Omental fat pad (tissue), 4 donors: Measurements from ENCODE around the gene FER. TPM values are rescaled to one million over a fixed set of nuclear protein-coding genes. Genes with fewer than 3 reads are reported as not detected.

Source experiments
- ATAC-seq: fragments of 150-250 bp; one replicate; pipeline ENCODE4 v1.9.1; 2016; ENCODE audit warnings: mild to moderate bottlenecking, moderate library complexity; ENCODE audit not compliant: low FRiP score
- DNase-seq: peaks from one replicate; pipeline ENCODE4 v3.0.0-alpha.2; 2019; ENCODE audit warnings: low spot score
- CTCF ChIP-seq, 3 donors: fragments of 450-650 bp; IDR thresholded peaks; one replicate each; pipeline ENCODE4 v1.5.1; 2016 to 2017; ENCODE audit warnings: antibody characterized with exemption in 3 of 3, mild to moderate bottlenecking in 3 of 3, moderate library complexity in 2 of 3
- total RNA-seq, 4 donors: library from RNA; depleted of rRNA; stranded (reverse); fragments of >200 nt; gene quantifications; one replicate each; pipeline ENCODE4 v1.1.0, GENCODE V29; 2016

Gene FER
- total RNA-seq, 4 donors from 2014 or later: 25.2 to 33.1 (median 29.5) TPM

- no peak for TF ChIP-seq CTCF (IDR thresholded peaks at IDR 0.05)
- DNase-seq: no peak
- no peak for ATAC-seq
These were observed 50.3 kb downstream of the FER start for GRCh38 chr5:108797986-108798385.

- no peak for ATAC-seq
- TF ChIP-seq CTCF (IDR thresholded peaks at IDR 0.05): no peak
- DNase-seq: no peak
These were observed 51.0 kb downstream of the FER start for GRCh38 chr5:108798513-108799265.

GRCh38 chr5:108801301-108801700 is 53.6 kb downstream of the FER start:
- no peak for TF ChIP-seq CTCF (IDR thresholded peaks at IDR 0.05)
- DNase-seq (no peak), ATAC-seq (no peak)

GRCh38 chr5:108801776-108802175 is 54.1 kb downstream of the FER start:
- no peak for DNase-seq
- TF ChIP-seq CTCF (IDR thresholded peaks at IDR 0.05): no peak
- ATAC-seq: peak; percentile 83

DNA sequence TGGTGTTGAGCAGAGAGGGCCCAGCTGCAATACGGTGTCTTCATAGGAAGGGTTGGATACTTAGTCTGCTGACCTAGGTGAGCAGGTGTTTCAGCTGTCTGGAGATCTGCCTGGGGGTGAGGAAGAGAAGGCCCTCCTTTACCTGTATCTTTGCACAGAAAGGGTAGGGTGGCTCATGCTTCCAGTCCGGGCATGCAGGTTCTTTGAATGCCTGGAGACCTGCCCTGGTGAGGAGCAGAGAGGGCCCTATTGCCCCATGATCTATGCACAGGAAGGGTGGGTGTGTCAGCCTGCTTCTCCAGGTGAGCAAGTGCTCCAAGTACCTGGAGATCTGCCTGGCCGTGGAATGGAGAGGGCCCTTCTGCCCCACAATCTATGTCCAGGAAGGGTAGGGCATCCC is 63.0 kb downstream of the FER start:
- ATAC-seq (no peak), DNase-seq (no peak)
- TF ChIP-seq CTCF (IDR thresholded peaks at IDR 0.05): no peak

GRCh38 chr5:108813673-108814072 is 66.0 kb downstream of the FER start:
- no peak for TF ChIP-seq CTCF (IDR thresholded peaks at IDR 0.05)
- ATAC-seq (no peak), DNase-seq (no peak)

DNA sequence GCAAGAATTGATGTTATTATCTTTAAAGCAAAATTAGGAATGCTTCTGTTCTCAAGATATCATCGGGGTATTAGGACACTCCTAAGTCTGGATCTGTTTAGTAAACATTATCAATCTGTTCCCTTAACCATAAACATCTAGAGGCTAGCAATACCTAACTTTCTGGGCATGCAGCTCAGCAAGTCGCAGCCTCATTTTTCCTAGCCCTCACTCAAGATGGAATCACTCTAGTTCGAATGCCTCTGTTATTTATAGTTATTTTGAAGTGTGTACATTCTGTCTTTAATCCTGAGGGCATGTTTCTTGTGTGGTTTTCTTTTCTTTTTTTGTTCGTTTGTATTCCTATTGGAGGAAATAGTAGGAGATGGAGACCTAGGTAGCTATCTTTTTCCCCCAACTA is 66.9 kb downstream of the FER start:
- ATAC-seq: no peak
- no peak for TF ChIP-seq CTCF (IDR thresholded peaks at IDR 0.05)
- DNase-seq: no peak
